TTC549 (cell line): Measurements from ENCODE around the gene CATSPERZ.

Experiments used
- FAIRE-seq: peaks from 2 replicates; lab custom pipeline; 2012; peaks lifted over from hg19 to GRCh38; lab: Jason Lieb, UNC

CATSPERZ gene

GRCh38 chr11:64285885-64286800 lies 14.0 kb upstream of the CATSPERZ start:
- no peak for FAIRE-seq

GRCh38 chr11:64286801-64287159 lies 13.4 kb upstream of the CATSPERZ start:
- FAIRE-seq, result no peak

DNA sequence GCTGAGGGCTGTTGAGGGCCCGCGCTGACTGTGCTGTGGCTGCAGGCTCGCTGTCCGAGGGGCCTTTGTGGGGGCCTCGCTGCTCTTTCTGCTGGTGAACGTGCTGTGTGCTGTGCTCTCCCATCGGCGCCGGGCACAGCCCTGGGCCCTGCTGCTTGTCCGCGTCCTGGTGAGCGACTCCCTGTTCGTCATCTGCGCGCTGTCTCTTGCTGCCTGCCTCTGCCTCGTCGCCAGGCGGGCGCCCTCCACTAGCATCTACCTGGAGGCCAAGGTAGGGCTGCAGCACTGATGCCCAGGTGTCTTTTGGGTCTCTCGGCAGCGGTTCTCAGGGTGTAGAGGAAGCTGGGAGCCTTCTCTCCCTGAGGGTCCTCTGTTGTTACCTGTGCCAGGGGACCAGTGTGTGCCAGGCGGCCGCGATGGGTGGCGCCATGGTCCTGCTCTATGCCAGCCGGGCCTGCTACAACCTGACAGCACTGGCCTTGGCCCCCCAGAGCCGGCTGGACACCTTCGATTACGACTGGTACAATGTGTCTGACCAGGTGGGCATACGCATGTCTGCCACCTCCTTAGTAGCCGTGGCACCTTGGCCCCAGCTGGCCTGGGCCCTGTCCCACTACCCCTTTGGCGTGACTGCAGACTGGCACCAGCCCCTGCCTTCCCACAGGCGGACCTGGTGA lies 12.3 kb upstream of the CATSPERZ start:
- FAIRE-seq, result no peak

GRCh38 chr11:64288353-64288750 lies 11.8 kb upstream of the CATSPERZ start:
- FAIRE-seq, result no peak

- FAIRE-seq, result no peak
These were observed 11.1 kb upstream of the CATSPERZ start for GRCh38 chr11:64289002-64289564.

- FAIRE-seq, result no peak
These were observed 9.6 kb upstream of the CATSPERZ start for GRCh38 chr11:64290352-64291261.

GRCh38 chr11:64291262-64291751 lies 8.9 kb upstream of the CATSPERZ start, which contains the start of gene KCNK4:
KCNK4 (plus strand) TSS chr11:64291302; CDS start chr11:64293019, 1,717 bp downstream.
- FAIRE-seq, result no peak

GRCh38 chr11:64291752-64292459 lies 8.3 kb upstream of the CATSPERZ start:
- FAIRE-seq, result no peak

- no peak for FAIRE-seq
These were observed 7.5 kb upstream of the CATSPERZ start for GRCh38 chr11:64292460-64293254.

DNA sequence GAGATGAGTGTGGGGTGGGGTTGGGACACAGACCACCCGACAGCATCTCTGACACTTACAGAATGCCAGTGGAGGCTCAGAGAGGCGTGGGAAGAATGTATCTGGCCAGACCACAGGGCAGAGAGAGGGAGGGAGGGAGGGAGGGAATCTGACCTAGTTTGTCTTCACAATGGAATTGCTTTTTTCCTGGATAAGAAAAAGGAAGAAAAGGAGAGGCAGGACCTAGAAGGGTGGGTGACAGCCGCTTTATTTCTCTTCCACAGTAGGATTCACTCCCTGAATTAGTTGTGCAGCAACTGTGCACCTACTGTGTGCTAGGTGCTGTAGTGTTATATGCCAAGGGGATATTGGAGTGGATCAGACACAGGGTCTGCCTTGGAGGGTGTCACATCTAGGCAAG lies 5.4 kb upstream of the CATSPERZ start:
- FAIRE-seq, result no peak

DNA sequence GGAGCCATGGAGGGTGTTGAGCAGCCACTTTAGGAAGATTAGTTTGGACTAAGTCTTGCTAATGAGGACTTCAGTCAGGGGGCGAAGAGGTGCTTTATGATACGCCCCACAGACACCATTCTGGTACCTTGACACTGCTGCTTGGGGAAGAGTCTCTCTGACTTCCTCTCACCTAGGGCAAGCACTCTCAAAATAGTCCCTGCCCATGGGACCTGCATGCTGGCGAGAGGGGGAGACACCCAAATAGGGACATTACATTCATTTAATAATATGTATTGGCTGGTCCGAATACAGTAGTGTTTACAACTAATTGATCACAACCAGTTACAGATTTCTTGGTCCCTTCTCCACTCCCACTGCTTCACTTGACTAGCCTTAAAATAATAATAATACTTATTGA lies 4.4 kb upstream of the CATSPERZ start:
- FAIRE-seq, result no peak

GRCh38 chr11:64296236-64296635 lies 3.9 kb upstream of the CATSPERZ start:
- FAIRE-seq, result no peak

DNA sequence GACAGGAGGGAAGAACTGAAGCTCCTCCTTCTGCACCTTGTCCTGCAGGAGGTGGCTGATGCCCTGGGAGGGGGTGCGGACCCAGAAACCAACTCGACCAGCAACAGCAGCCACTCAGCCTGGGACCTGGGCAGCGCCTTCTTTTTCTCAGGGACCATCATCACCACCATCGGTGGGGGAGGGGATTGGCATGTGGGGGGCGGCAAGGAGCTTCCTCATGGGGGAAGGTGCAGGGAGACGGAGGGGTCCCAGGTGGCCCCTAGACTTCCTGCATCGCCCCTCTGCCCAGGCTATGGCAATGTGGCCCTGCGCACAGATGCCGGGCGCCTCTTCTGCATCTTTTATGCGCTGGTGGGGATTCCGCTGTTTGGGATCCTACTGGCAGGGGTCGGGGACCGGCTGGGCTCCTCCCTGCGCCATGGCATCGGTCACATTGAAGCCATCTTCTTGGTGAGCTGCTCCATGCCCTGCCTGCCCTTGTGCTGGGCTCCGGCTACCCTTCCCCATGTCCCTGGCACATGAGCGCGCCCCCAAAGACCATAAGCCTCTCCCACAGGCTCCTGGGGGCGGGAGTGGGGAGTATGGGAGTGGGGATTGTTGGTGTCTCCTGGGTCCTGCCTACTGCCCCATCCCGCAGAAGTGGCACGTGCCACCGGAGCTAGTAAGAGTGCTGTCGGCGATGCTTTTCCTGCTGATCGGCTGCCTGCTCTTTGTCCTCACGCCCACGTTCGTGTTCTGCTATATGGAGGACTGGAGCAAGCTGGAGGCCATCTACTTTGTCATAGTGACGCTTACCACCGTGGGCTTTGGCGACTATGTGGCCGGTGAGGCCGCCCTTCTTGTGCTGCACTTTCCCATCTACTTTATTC lies 3.1 kb upstream of the CATSPERZ start:
- no peak for FAIRE-seq

DNA sequence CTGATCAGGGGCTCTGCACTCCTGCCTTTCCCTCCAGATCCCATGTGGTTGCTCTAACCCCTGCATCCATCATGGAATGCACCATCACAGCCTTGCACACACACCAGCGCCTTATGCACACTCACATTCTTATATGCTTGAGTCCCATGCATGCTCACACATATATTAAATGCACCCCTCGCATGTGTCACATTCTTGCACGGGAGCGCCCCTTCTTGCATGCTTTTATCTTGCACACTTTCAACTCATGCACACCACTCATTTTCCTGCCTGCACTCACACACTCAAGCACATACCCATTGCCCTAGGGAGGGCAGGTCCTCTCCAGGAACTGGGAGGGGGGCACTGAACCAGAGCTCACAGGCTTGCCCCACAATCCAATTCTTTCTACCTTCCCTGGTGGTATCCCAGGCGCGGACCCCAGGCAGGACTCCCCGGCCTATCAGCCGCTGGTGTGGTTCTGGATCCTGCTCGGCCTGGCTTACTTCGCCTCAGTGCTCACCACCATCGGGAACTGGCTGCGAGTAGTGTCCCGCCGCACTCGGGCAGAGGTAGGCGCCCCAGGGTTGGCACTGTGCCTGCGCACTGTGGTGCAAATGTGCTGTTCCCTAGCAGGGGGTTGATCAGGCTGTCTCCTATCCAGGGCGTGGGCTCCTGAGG lies 2.3 kb upstream of the CATSPERZ start:
- no peak for FAIRE-seq

DNA sequence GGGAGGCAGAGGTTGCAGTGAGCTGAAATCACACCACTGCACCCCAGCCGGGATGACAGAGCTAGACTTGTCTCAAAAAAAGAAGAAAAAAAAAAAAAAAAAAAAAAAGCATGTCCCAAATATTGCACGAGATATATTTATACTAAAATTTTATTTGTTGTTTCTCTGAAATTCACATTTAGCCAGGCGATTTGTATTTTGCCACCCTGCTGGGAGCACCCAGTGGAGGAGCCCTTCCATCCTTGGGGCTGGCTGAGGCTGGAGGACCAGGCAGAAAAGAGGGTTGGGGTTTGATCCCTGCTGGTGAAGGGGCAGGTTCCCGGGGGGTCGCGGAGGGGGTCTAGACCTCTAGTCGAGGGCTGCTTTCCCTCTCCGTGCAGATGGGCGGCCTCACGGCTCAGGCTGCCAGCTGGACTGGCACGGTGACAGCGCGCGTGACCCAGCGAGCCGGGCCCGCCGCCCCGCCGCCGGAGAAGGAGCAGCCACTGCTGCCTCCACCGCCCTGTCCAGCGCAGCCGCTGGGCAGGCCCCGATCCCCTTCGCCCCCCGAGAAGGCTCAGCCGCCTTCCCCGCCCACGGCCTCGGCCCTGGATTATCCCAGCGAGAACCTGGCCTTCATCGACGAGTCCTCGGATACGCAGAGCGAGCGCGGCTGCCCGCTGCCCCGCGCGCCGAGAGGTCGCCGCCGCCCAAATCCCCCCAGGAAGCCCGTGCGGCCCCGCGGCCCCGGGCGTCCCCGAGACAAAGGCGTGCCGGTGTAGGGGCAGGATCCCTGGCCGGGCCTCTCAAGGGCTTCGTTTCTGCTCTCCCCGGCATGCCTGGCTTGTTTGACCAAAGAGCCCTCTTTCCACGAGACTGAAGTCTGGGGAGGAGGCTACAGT lies 952 bp upstream of the CATSPERZ start:
- no peak for FAIRE-seq

DNA sequence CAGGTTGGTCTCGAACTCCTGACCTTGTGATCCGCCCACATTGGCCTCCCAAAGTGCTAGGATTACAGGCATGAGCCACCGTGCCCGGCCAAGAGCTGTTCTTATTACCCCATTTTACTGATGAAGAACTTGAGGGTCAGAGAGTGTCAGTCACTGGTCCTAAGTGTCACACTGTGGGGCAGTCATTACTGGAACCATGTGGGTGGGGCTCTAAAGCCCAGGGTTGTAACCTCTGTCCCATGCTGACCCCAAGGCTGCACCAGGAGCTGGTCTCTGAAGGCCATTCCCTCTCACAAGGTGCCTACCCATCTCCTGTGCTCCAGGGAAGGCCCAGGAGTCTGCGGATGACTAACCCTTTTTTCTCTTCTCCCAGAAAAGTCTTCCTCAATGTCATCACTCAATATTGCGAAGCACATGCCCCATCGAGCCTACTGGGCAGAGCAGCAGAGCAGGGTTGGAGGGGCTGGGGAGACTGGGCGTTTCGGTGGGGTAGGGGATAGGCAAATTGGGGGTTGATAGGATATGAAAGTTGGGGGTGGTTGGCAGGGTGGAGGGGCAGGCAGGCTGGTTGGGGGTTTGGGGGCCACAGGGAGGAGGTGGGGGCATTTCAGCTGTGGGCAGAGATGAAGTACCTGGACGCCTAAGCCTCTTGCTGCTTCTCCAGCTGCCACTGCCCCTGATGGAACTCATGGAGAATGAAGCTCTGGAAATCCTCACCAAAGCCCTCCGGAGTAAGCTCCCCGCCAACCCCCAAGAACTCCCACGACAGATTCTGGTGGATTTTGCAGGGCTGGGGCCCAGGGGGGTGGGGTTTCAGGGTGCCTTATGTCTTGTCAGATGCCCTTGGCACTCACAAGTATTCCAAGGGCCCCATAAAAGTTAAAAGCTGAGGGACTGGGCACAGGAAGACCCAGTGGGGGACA lies 3.2 kb downstream of the CATSPERZ start:
- FAIRE-seq, result no peak

GRCh38 chr11:64304032-64304315 lies 3.8 kb downstream of the CATSPERZ start:
- no peak for FAIRE-seq
